HG03565 (cell line): ENCODE measurements around the gene MPPED2.

ENCODE experiments used
- ATAC-seq: cut with Tn5 transposase; IDR thresholded peaks from one replicate; pipeline ENCODE4 v1.9.1; 2021; ENCODE audit warnings: mild to moderate bottlenecking, moderate library complexity; ENCODE audit not compliant: unreplicated experiment

The MPPED2 gene

DNA sequence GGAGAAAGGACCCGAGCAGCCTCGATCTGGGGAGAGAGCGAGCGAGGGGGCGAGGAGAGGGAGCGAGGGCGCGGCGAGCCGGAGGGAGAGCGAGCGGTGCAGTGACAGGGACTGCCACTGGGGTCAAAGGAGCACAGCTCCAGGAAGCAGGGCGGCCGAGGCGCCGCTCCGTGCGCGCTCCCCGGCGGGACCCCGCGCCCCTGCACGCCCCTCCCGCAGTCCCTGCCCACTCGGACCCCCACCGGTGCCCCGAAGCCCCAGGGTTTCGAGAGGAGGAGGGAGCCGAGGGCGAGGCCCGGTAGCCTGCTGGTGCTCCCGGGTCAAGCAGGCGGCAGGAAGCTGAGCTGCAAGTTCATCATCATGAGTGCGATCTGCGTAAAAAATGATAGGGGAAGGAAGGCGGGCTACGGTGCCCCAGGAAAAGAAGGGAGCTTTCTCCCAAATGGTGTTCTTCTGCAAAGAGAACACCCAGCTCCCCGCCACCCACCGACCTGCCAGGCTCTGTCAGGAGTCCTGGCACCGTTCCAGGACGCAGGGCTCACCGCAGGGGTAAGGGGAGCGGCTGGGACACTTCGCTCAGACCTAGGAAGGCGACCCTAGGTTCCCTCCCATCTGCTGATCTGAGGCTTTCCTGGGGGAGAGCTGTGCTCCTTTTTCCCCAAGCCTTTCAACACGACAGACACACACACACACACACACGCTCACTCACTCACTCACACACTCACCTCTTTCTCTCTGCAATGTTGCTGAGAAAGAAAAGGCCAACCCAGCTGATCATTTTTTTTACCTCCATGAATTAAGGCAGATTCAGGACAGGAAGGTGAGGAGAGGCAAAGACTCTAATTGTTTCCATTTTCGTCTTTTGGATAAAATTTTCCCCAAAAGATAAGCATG is at the start of gene MPPED2:
Gene MPPED2, minus strand, starts transcription at position 103 of the 894 bp plus-strand sequence. CDS start 5,980 bp downstream, outside the sequence.
- peak; percentile 92 for ATAC-seq

DNA sequence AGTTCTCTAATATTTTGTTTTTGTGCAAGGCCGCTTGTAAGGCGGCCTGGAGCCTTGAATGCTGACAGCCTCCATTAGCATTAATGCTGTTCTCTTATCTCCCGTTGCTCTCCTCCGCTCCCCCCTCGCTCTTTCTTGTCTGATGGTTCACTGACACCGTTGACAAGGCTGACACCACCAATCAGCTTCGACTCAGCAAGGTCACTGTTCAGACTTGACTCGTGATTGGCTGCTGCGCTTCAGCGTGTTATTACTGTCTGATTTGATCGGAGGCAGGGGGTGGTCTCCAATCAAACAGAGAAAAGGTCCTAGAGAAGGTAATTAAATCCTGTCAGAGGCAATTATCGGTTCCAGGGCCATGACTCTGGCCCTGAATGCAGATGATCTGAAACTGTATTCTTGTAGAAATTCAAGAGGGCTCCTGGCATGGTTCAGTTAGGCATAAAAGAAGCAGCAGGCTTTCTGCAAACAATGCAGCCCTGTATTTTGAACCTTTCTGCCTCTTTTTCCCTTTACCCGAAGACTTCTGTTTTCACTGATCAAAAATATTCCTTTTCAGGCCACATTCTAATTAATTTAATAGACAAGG is 49.3 kb upstream of the MPPED2 start:
- ATAC-seq: no peak

DNA sequence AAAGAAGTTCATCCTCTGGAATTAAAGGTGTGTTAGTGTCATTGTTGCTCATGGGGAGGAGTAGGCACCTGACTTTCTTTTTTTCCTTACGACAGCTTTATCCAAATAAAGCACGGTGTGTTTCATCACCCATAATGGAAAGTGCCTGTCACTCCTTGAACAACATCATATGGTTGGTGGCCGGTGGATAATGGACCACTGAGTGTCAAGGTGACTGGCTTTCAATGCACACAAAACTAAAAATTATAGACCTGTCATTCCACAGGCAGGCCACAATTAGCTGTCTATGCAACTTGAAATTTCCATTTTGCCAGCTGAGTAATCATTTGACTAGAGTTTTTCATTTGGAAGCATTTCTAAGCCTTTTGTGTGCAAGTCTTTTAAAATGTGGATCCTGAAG is 45.0 kb upstream of the MPPED2 start:
- no peak for ATAC-seq

DNA sequence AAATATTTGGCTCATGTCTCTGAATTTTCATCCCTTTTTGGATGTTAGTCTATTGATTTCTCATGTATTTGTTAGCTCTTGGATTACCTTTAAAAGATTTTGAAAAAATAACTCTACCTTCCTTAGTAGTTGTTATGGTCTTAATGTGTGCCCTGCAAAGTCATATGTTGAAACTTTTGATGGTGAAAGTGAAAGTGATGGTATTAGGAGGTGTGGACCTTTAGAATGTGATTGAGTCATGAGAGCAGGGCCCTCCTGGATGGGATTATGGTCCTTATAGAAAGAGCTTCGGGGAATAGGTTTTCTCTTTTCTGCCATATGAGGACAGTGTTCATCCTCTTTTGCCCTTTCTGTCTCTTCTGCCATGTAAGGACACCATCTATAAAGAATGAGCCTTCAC is 33.6 kb upstream of the MPPED2 start:
- ATAC-seq: no peak

- no peak for ATAC-seq
Observed at GRCh38 chr11:30617762-30618161, 31.6 kb upstream of the MPPED2 start.

GRCh38 chr11:30610628-30611027 is 24.5 kb upstream of the MPPED2 start:
- ATAC-seq: no peak

DNA sequence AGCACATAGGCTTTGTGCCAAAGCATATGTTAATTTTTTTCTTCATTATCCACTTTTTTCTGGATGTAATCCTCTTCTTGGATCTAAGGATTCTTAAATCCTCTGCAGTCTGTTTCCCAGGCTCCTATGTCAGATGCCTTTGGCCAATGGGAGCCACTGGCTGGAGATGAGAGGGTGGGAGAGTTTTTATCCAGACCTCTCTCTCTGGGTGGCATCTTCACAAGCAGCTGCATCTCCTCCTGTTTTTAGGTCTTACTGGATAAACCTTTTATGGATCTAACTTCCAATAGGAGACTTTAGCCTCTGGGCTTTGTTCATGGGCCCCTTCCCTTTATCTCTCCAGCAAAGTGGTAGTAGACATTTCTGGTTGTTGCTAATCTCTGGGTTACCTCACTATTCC is 22.4 kb upstream of the MPPED2 start:
- ATAC-seq: no peak

DNA sequence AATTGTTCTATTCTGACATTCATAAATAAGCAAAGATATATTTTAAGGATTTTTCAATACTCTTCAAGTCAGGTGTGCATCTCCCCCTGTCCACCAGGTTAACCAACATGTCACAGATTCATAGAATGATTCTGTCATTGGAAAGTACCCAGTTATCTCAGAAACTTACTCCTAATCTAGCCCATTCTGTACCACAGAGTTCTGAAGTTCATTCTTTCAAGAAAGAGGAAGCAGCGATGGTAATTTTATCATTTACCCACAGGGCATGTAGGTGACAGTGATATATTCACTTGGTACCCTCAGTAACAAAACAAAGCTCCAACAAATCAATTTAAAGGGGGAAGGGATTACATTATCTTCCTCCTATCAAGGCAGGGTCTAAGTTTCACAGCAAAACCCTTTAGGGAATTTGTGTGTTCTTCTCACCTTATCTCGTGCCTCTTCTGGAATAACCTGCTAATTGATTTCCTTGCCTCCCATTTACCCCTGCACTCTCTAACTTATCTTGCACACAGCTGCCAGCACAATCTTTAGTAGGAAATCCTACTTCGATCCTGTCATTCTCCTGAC is 19.0 kb upstream of the MPPED2 start:
- ATAC-seq: peak; percentile 63

DNA sequence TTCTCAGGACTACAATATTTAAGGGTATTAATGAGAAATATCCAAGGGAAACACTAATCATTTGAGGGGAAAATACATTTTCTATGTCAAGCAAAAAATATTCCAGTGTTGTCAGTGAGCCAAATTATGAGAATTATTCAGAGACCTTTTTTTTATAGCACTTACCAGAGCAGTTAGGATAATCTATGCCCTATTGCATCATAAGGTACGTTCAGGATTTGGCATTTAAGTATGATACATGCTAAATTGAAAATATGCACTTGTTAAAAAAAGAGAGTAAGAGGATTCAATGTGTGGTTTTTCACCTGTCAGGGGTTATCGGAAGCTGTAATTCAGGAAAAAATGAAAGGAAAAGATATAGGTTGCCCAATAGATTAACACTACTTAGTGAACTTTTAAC is 17.2 kb upstream of the MPPED2 start:
- ATAC-seq: no peak

DNA sequence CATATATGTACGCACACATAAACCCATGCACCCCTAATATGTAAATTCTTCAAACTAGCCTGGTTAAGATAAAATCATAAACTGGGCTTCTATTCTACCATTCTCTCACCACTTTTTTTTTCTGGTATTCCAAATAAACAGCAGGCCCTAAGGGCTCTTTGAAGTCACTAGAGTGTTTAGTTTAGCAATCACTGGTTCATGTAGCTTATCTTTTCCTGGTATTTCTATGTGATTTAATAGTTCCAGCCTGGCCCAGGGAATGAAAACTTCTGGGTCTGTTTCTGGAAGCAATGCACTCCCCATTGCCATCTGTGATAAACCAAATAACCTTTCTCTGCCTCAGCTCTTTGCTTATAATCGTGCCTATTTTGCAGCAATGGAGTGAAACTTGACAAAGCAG is 10.7 kb upstream of the MPPED2 start:
- ATAC-seq: no peak

- no peak for ATAC-seq
Observed at GRCh38 chr11:30595934-30596333, 9.8 kb upstream of the MPPED2 start.

DNA sequence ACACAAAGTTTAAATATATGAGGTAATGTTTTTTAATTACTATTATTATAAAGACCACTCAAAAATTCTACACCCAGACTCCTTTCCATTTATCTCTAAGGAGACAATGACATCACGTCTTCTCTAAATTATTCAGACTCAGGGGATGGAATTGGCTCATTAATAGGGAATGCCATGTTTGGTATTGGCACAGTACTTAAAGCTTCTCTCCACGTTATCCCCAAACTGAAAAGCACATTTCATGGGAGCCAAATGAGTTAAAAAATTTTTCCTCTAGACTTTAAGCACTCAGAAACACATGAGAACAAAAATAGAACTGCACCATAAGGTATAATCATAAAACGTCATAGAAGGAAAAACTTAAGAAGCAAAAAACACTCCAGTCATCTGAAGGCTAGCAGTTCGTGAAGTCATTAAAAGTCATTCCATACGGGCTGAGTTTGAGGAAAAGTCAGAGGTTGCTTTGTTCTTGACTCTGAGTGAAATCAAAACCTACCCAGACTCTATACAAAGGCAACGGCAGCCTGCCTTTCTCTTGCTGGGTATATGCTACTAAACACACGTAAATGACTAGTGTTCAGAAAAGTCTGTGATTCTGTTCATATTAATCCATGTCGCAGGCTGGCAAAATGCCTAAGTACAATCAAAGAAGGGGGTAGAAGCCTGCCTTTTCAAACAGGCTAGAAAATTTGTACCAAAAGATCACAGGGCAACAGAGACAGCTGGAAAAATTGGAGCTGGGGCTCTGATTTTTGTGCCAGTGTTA is 8.7 kb upstream of the MPPED2 start:
- ATAC-seq: no peak

DNA sequence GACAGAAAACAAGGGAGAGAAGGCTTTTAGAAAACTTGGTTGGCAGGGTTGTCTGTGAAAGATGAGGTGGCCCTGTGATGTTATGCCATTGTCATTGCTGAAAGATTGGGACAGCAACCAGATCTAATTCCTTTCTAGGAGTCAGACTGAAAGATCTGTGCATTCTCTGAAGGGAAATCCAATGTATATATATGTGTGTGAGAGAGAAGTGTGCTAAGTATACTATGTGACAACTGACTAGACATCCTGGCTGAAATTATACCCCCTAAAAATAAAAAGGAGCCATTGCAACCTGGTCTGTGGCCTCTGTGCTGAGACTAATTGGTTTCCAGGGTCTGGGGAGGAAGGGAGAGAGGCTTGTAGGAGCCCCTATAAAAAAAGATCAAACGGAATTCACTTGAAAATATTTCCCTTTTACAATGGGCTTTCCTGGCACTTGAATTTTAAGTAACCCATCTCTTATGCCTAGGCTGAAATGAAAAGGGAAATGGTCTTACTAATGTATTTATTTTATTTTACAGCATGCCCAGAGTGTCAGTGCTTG is 1.2 kb upstream of the MPPED2 start:
- ATAC-seq: no peak

- no peak for ATAC-seq
Observed at GRCh38 chr11:30585892-30586250, 282 bp downstream of the MPPED2 start.

GRCh38 chr11:30585125-30585891 is 845 bp downstream of the MPPED2 start:
- no peak for ATAC-seq

DNA sequence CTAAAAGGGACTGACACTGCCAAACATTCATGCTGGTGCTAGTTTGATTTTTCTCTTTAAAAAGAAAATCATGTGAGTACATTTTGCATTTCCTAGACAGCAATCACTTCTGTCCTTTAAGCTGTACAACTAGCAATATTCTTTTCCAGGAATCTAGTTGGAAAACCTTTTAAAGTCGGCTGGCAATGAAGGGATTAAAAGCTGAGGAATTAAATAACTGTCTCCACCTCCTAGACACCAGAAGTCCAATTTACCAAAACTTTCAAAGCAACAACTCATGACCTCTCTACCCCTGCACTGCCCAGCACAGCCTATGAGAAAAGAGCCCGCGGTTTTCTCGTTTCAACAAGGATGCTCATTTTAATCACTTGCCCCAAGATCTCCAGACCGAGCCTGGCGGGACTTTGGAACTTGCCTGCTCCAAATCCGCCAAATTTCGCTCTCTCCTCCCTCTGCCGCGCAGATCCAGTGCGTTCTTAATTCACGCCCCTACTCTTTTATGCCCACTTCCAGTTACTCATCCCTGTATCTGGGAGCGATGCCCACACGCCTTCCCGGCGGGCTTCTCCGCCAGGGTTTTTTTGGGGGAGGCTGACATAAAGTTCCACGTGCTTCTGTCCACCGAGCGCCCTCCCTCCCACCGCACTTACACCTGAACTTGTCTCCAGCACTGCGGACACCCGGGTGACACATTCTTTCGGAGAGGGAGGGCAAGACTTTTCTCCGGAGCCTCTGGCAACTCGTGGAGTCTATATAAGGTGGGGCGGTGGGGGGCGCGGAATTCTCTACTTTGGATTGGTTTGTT is 2.5 kb downstream of the MPPED2 start:
- ATAC-seq: no peak

GRCh38 chr11:30582726-30583125 is 3.4 kb downstream of the MPPED2 start:
- no peak for ATAC-seq

- ATAC-seq: no peak
Observed at GRCh38 chr11:30581675-30582074, 4.5 kb downstream of the MPPED2 start.

GRCh38 chr11:30580573-30580972 is 5.6 kb downstream of the MPPED2 start:
- ATAC-seq: no peak
